GM03348 (cell line): ENCODE results near the gene CCDC74B.
"Not testable (repeated sequence)": the region's sequence is repeated elsewhere in the genome, so short reads cannot be mapped to it uniquely, and the experiment has no call there.

ENCODE experiments used
- DNase-seq: peaks from one replicate; pipeline ENCODE4 v3.0.0; 2012; ENCODE audit warnings: low spot score

Gene CCDC74B

GRCh38 chr2:130145006-130145414 is at the start of gene CCDC74B:
CCDC74B (minus strand) TSS chr2:130145112; CDS start chr2:130144996, 116 bp downstream.
- not testable (repeated sequence) for DNase-seq

GRCh38 chr2:130193824-130194223 is 48.9 kb upstream of the CCDC74B start:
- not testable (repeated sequence) for DNase-seq

DNA sequence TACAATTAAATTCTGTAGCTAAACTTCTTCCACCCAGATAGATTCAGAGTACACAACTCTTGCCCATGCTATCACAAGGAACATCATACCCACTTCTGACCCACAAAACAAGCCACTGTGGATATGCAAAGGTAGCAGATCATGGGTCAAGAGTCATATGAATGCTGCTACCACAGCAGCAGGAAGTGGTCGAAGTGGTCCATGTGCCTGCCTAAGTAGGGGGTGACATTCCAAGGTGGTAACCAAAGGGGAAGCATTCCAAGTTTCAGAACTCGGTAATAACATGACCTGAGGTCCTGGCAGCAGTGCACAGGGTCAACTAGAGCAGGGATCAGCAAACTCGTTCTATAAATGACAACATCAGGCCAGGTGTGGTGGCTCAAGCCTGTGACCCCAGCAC is 47.5 kb upstream of the CCDC74B start:
- DNase-seq, result not testable (repeated sequence)

- not testable (repeated sequence) for DNase-seq
Measured at GRCh38 chr2:130191319-130191718, 46.4 kb upstream of the CCDC74B start.

DNA sequence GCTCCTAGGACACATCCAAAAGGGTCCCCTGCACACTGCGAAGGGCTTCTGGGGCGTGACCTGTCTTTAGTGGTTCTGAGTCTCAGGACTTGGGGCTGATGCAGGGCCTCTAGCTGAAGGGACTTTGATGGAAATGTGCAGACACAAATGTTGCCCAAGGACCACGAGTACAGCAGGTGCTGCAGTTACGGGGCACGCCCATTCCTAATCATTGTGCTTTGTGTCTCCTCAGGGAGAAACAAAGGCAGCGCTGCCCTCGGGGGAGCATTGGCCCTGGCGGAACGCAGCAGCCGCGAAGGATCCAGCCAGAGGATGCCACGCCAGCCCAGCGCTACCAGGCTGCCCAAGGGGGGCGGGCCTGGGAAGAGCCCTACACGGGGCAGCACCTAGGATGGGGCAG is 45.3 kb upstream of the CCDC74B start:
- DNase-seq, result no peak

GRCh38 chr2:130188958-130189357 is 44.0 kb upstream of the CCDC74B start:
- not testable (repeated sequence) for DNase-seq

DNA sequence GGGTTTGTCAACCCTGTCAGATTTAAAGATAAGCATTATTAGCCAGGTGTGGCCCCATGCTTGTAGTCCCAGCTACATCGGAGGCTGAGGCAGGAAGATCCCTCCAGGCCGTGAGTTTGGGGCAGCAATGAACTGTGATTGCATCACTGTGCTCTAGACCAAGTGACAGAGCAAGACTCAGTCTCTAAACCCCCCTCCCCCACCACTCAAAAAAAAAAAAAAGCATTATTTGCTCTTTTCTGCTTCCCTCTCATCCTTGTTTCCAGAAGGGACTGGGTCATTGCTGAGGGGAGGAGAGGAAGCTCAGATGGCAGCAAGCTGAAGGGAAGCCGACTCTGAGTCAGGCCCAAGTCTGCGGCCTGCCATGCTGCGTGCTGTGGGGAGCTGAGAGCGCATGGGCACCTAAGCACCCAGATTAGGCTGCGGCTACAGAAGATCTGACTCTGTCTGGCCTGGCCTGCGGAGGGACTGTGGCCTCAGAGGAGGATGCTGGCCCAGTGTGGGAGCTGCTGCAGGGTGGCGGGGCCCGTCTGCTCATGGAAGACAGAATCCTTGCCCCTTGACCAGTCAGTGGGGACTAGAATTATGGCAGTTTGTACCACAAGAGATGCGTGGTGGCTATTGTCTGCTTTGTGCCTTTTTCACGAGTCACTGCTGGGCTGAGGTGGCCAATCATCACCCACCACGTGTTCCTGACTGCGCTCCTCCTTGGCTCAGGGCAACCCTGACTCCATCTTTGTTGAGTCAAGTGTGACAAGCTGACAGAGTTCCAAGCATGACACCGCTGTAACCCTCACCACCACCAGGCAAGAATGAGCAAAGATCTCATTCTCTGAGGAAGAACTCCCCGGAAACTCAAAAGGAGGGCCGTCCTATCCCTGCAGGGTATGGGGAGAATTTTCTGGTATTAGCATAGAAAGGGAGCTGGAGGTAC is 43.2 kb upstream of the CCDC74B start:
- DNase-seq, result not testable (repeated sequence)

DNA sequence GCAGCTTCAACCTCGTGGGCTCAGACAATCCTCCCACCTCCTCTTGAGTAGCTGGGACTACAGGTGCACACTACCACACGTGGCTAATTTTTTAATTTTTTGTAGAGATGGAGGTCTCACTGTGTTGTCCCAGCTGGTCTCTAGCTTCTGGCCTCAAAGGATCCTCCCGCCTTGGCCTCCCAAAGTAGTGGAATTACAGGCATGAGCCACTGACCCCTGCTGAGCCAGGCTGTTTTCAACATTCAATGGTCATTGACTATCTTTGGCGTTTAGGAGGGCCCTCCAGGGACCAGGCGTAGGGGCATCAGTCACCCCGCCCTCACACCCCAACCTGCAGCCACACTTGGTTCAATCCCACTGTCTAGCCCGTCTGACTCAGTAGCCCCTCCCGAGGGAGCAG is 42.4 kb upstream of the CCDC74B start:
- no peak for DNase-seq

DNA sequence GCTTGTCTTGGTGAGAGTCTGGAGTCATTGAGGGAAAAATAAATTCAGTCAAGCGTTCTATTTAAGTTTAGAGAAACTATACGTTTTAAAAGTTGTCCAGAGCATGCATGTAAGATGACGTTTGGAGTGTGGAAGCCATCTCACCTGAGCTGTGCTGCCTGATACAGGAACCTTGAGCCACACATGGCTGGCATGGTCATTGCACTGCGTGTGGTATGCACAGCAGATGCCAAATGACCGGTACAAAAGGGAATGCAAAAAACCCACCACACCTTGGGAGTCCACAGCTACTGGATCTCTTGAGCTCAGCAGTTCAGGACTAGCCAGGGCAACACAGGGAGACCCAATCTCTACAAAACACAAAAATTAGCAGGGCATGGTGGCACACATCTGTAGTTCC is 41.5 kb upstream of the CCDC74B start:
- no peak for DNase-seq

GRCh38 chr2:130185896-130186295 is 41.0 kb upstream of the CCDC74B start:
- no peak for DNase-seq

DNA sequence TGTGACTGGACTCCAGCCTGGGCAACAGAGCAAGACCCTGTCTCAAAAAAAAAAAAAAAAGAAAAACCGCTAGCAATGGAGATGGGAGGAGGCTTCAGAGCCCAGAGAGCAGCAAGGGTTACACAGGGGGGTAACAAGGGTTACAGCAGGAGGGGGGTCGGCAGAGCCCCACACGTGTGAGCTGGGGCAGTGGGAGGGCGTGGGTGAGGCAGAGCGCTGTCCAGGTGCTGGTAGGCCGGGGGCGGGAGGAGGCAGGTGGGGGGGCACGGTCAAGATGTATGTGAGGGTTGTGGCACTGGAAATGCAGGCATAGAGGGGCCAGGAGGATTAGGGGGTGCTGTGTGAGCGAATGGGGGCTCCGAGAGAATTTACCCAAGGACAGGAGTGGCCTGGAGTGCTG is 40.5 kb upstream of the CCDC74B start:
- no peak for DNase-seq

DNA sequence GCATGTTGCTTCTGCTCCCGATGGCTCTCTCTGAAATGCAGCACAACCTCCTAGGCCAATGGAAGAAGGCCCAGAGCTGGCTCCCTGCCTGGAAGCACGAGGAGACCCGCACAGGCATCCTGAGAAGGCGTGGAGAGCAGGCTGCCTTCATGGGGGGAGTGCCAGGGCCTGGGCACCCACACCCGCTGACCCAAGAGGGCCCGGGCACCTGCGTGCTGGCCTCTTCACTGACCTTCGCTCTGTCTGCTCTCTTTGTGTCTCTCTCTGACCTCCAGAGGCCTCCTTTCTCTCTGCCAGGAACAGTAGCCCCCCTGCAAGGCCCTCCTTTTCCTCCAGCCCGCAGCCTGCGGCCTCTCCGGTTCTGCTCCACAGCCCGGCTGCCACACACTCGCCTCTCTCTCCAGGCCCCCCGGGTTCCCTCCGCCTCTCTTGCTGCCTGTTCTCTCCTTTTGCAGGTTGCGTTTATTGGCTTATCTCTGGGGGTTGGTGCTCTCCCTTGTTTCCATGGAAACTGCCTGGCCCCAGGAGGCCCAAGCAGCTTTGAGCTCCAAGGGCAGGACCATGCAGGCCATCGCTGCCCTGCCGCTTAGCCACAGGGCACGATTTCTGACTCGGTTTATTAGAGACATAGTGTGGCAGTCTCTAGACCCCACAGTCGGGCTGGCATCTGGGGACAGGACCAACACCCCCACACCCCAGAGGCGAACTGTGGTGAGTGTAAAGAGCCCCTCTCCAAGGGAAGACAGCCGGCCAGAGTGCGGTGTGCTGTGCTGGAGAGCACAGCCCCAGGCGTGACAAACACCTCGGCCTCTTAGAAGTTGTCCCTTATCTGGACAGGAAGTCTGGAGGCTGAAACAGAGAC is 38.8 kb upstream of the CCDC74B start:
- DNase-seq, result peak; percentile 44

- DNase-seq, result peak; percentile 18
Measured at GRCh38 chr2:130182826-130183511, 38.1 kb upstream of the CCDC74B start.

DNA sequence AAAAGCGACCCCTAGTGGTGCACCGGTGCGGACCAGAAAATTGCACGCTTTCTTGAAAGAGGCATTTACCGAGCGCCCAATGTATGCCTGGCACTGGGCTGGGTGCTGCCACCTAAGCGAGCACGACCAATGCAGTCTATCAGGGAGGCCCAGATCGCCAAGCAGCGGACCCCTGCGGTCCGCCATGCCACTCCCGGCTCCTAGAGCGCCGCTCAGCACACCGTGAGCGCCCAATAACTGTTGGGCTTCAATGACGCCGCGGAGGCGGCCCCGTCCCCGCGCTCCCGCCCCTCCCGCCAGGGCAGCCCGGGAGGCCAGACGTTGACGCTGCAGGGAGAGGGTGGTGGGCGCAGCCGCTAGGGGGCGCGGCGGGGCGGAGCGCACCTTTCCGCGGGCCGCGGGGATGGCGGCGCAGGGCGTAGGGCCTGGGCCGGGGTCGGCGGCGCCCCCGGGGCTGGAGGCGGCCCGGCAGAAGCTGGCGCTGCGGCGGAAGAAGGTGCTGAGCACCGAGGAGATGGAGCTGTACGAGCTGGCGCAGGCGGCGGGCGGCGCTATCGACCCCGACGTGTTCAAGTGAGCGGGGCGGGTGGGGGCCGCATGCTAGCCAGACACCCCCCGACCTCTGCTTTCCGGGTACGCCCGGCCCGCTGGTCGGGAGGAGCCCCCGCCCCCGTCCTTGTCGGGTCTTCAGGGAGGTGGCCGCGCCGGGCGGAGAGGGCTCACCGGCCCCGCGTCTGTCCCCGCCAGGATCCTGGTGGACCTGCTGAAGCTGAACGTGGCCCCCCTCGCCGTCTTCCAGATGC is 37.2 kb upstream of the CCDC74B start, which contains the start of gene MZT2B:
TSS of gene MZT2B (plus strand) at position 383 of the 803 bp plus-strand sequence. CDS start at position 404, 21 bp downstream.
- peak; percentile 96 for DNase-seq

- peak; percentile 96 for DNase-seq
Measured at GRCh38 chr2:130181325-130181879, 36.5 kb upstream of the CCDC74B start, which contains the start of gene SMPD4. SMPD4 (minus strand) TSS chr2:130181602; CDS start chr2:130176592, 5,010 bp downstream.

- not testable (repeated sequence) for DNase-seq
Measured at GRCh38 chr2:130180404-130181324, 35.8 kb upstream of the CCDC74B start.

DNA sequence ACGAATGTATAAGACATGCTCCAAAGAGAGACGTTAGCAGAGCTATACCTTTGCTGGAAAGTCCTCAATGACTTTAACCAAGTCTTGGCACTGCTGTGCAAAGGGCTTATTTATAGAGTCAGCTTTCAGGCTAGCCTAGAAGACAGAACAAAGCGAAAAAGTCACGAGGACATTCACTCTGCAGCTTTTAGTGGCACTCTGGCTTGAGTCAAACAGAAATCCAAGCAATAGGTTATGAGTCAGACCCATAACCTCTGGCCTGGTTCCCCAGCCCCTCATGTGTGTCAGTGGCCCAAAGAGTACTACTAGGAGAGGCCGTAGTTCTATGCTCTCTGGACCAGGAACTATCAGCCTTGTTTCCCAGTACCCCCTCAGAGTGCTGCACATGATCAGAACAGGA is 30.0 kb upstream of the CCDC74B start:
- DNase-seq, result not testable (repeated sequence)

- DNase-seq, result no peak
Measured at GRCh38 chr2:130169896-130170295, 25.0 kb upstream of the CCDC74B start.

DNA sequence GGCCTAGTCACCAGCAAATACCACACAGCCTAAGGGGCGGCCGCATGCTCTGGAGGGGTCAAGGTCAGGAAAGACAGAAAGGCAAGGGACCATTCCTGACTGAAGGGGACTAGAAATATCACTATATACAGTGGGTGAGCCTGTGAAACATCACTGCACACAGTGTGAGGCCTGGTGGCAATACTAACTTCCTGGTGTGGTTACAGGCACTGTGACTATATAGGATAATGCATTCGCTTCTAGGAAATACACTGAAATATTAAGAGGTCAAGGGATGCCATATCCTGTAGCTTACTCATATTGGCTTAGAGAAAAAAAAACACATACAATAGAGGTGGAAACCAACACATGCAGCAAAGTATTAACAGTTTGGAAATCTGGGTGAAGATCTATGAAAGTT is 24.3 kb upstream of the CCDC74B start:
- DNase-seq, result not testable (repeated sequence)
